HEK293T (cell line): Measurements from ENCODE around the gene FBXL3.

Experiments
- CTCF ChIA-PET: fragments of 350-600 bp; formaldehyde crosslinking; extraction: SDS; loops from one replicate; lab custom pipeline; 2021; ENCODE audit warnings: antibody characterized with exemption, inconsistent platforms; lab: Yijun Ruan, JAX
- POLR2A ChIA-PET: fragments of 350-600 bp; formaldehyde crosslinking; extraction: SDS; loops from one replicate; lab custom pipeline; 2020; ENCODE audit warnings: antibody characterized with exemption, inconsistent platforms; lab: Yijun Ruan, JAX
- DNase-seq: peaks from one replicate; pipeline ENCODE4 v3.0.0; 2012; ENCODE audit warnings: mixed read lengths; ENCODE audit errors: extremely low spot score
- ARNT ChIP-seq: fragments of 450-650 bp; IDR thresholded peaks from 2 replicates; pipeline ENCODE4 v1.6.1; 2017; ENCODE audit warnings: mild to moderate bottlenecking
- BHLHE40 ChIP-seq: fragments of 450-650 bp; IDR thresholded peaks from 2 replicates; pipeline ENCODE4 v1.6.1; 2016; ENCODE audit warnings: mild to moderate bottlenecking, moderate library complexity, borderline replicate concordance
- CTBP1 ChIP-seq: fragments of 450-650 bp; IDR thresholded peaks from 2 replicates; pipeline ENCODE4 v1.6.1; 2016; ENCODE audit warnings: borderline replicate concordance
- ELF4 ChIP-seq: fragments of 450-650 bp; IDR thresholded peaks from 2 replicates; pipeline ENCODE4 v1.6.1; 2017; ENCODE audit warnings: antibody characterized with exemption
- FOXA1 ChIP-seq: fragments of 450-650 bp; IDR thresholded peaks from 2 replicates; pipeline ENCODE4 v1.6.1; 2016; ENCODE audit warnings: mild to moderate bottlenecking
- FOXK2 ChIP-seq: fragments of 450-650 bp; IDR thresholded peaks from 2 replicates; pipeline ENCODE4 v1.6.1; 2016; ENCODE audit warnings: mild to moderate bottlenecking
- FOXM1 ChIP-seq: fragments of 450-650 bp; IDR thresholded peaks from 2 replicates; pipeline ENCODE4 v1.6.1; 2017; ENCODE audit warnings: mild to moderate bottlenecking, borderline replicate concordance
- HDGF ChIP-seq: fragments of 450-650 bp; IDR thresholded peaks from 2 replicates; pipeline ENCODE4 v1.6.1; 2017; ENCODE audit warnings: antibody characterized with exemption, borderline replicate concordance
- L3MBTL2 ChIP-seq: fragments of 450-650 bp; conservative IDR thresholded peaks from 2 replicates; pipeline ENCODE4 v1.6.1; 2016; ENCODE audit warnings: mild to moderate bottlenecking
- LEF1 ChIP-seq: fragments of 450-650 bp; IDR thresholded peaks from 2 replicates; pipeline ENCODE4 v1.6.1; 2017; ENCODE audit warnings: mild to moderate bottlenecking, borderline replicate concordance
- NFRKB ChIP-seq: fragments of 450-650 bp; IDR thresholded peaks from 2 replicates; pipeline ENCODE4 v1.6.1; 2016; ENCODE audit warnings: mild to moderate bottlenecking, moderate library complexity
- PKNOX1 ChIP-seq: fragments of 450-650 bp; IDR thresholded peaks from 2 replicates; pipeline ENCODE4 v1.6.1; 2016
- SP1 ChIP-seq: fragments of 450-650 bp; IDR thresholded peaks from 2 replicates; pipeline ENCODE4 v1.6.1; 2017
- SUZ12 ChIP-seq: fragments of 450-650 bp; IDR thresholded peaks from 2 replicates; pipeline ENCODE4 v1.6.1; 2016; ENCODE audit warnings: mild to moderate bottlenecking
- TARDBP ChIP-seq: fragments of 450-650 bp; IDR thresholded peaks from 2 replicates; pipeline ENCODE4 v1.6.1; 2016
- ZNF384 ChIP-seq: fragments of 450-650 bp; IDR thresholded peaks from 2 replicates; pipeline ENCODE4 v1.6.1; 2016

Gene FBXL3

GRCh38 chr13:77001540-77001939, 25.4 kb downstream of the FBXL3 start:
- no peak for TF ChIP-seq LEF1
- TF ChIP-seq ELF4, result no peak
- no peak for TF ChIP-seq NFRKB
- no peak for TF ChIP-seq PKNOX1
- no peak for TF ChIP-seq TARDBP
- TF ChIP-seq HDGF, result no peak
- no peak for TF ChIP-seq L3MBTL2
- no peak for TF ChIP-seq FOXK2
- no peak for TF ChIP-seq SP1
- TF ChIP-seq SUZ12, result no peak
- no peak for TF ChIP-seq ZNF384
- TF ChIP-seq CTBP1, result no peak
- TF ChIP-seq FOXM1, result no peak
- no peak for TF ChIP-seq BHLHE40
- no peak for TF ChIP-seq FOXA1
- POLR2A ChIA-PET, result interaction anchor here (1.2 to 1.9 kb wide), 3 partner anchors 9 to 21 kb away, joined by 3 to 10 read pairs (median 8); partner anchors contain the start of gene CLN5
- DNase-seq, result no peak
- CTCF ChIA-PET, result interaction anchor here (0.6 to 1.9 kb wide), 7 partner anchors 9 to 1440 kb away, joined by 3 to 15 read pairs (median 5); no protein-coding TSS in a partner anchor

DNA sequence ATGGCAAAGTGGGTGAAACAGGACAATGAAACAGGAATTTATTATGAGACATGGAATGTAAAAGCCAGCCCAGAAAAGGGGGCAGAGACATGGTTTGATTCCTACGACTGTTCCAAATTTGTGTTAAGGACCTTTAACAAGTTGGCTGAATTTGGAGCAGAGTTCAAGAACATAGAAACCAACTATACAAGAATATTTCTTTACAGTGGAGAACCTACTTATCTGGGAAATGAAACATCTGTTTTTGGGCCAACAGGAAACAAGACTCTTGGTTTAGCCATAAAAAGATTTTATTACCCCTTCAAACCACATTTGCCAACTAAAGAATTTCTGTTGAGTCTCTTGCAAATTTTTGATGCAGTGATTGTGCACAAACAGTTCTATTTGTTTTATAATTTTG, 26.5 kb downstream of the FBXL3 start:
- DNase-seq, result no peak
- ChIA-PET POLR2A (interaction anchor here (1.2 to 1.3 kb wide), 2 partner anchors 9 to 27 kb away, joined by 3 to 4 read pairs; partner anchors contain the start of genes CLN5 and FBXL3), CTCF (interaction anchor here (0.6 to 1.9 kb wide), 7 partner anchors 10 to 341 kb away, joined by 3 to 8 read pairs (median 3); partner anchors contain the start of gene FBXL3)
- TF ChIP-seq CTBP1, result no peak
- TF ChIP-seq FOXA1, result no peak
- no peak for TF ChIP-seq ELF4
- no peak for TF ChIP-seq L3MBTL2
- TF ChIP-seq ZNF384, result no peak
- TF ChIP-seq TARDBP, result no peak
- no peak for TF ChIP-seq PKNOX1
- TF ChIP-seq FOXK2, result no peak
- no peak for TF ChIP-seq FOXM1
- no peak for TF ChIP-seq LEF1
- TF ChIP-seq SP1, result no peak
- TF ChIP-seq HDGF, result no peak
- no peak for TF ChIP-seq ARNT
- TF ChIP-seq NFRKB, result no peak
- no peak for TF ChIP-seq SUZ12
- TF ChIP-seq BHLHE40, result no peak

- ChIA-PET CTCF (interaction anchor here (0.5 to 1.5 kb wide), 2 partner anchors 14 to 24 kb away, joined by 5 to 6 read pairs; no protein-coding TSS in a partner anchor), POLR2A (interaction anchor here (0.6 to 1.4 kb wide), 2 partner anchors 11 to 14 kb away, joined by 3 to 4 read pairs; no protein-coding TSS in a partner anchor)
- no peak for DNase-seq
Measured at GRCh38 chr13:76994281-76994680, 32.7 kb downstream of the FBXL3 start.

DNA sequence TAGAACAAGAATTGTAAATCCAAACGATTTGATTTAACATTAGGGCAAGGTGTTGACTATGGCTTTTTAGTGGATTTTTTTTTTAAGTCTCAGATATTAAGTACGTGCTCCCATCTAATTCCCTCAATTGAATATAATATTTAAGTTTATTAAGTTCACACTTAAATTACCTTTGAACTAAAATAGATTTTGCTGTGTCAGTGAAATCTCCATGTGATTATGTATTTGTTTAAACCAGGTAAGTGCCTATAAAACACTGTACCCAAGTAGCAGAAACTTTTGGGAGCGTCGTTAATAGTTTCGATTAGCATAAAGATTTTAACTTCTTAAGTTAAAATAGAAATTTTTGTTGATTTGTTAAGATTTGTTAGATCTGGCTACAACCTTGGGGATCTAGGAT, 33.5 kb downstream of the FBXL3 start:
- CTCF ChIA-PET, result interaction anchor here (1.8 kb wide), 1 partner anchor 8 kb away, joined by 15 read pairs; no protein-coding TSS in a partner anchor
- DNase-seq, result no peak
- POLR2A ChIA-PET, result interaction anchor here (1.3 to 1.4 kb wide), 3 partner anchors 8 to 17 kb away, joined by 4 to 10 read pairs (median 4); no protein-coding TSS in a partner anchor
- no peak for TF ChIP-seq SUZ12

More at GRCh38 chr13:76994281-76994680, 32.7 kb downstream of the FBXL3 start:
- TF ChIP-seq ELF4, result no peak
- TF ChIP-seq L3MBTL2, result no peak
- TF ChIP-seq PKNOX1, result no peak
- TF ChIP-seq SP1, result no peak
- TF ChIP-seq TARDBP, result no peak
- TF ChIP-seq SUZ12, result no peak
- no peak for TF ChIP-seq HDGF
- no peak for TF ChIP-seq FOXA1
- TF ChIP-seq NFRKB, result no peak
- no peak for TF ChIP-seq BHLHE40
- no peak for TF ChIP-seq FOXK2
- no peak for TF ChIP-seq FOXM1
- no peak for TF ChIP-seq ARNT
- TF ChIP-seq ZNF384, result no peak
- no peak for TF ChIP-seq CTBP1
- no peak for TF ChIP-seq LEF1

GRCh38 chr13:76993021-76993420, 33.9 kb downstream of the FBXL3 start:
- DNase-seq, result no peak
- TF ChIP-seq CTBP1, result no peak
- TF ChIP-seq FOXA1, result no peak
- no peak for TF ChIP-seq TARDBP
- TF ChIP-seq L3MBTL2, result no peak
- TF ChIP-seq BHLHE40, result no peak
- TF ChIP-seq FOXM1, result no peak
- no peak for TF ChIP-seq ARNT
- ChIA-PET CTCF (interaction anchor here (0.6 to 1.8 kb wide), 6 partner anchors 9 to 1635 kb away, joined by 3 to 15 read pairs (median 5); no protein-coding TSS in a partner anchor), POLR2A (interaction anchor here (0.7 to 1.4 kb wide), 7 partner anchors 9 to 337 kb away, joined by 3 to 10 read pairs (median 4); partner anchors contain the start of genes FBXL3 and KCTD12)
